HG02798 (cell line): ENCODE results near the gene AP3S2.
"Not testable (repeated sequence)": the region's sequence is repeated elsewhere in the genome, so short reads cannot be mapped to it uniquely, and the experiment has no call there.

ENCODE experiments used
- ATAC-seq: cut with Tn5 transposase; IDR thresholded peaks from one replicate; pipeline ENCODE4 v1.9.1; 2021; ENCODE audit warnings: mild to moderate bottlenecking; ENCODE audit not compliant: unreplicated experiment, poor library complexity

The AP3S2 gene

GRCh38 chr15:89803941-89804800 lies 89.6 kb downstream of the AP3S2 start:
- ATAC-seq, result no peak

GRCh38 chr15:89802986-89803824 lies 90.6 kb downstream of the AP3S2 start:
- no peak for ATAC-seq

GRCh38 chr15:89802231-89802928 lies 91.4 kb downstream of the AP3S2 start:
- ATAC-seq, result no peak

- ATAC-seq, result no peak
These were observed 92.2 kb downstream of the AP3S2 start for GRCh38 chr15:89801471-89802195.

- no peak for ATAC-seq
These were observed 93.8 kb downstream of the AP3S2 start for GRCh38 chr15:89799918-89800498.

- ATAC-seq, result no peak
These were observed 94.5 kb downstream of the AP3S2 start for GRCh38 chr15:89799011-89799911.

GRCh38 chr15:89797678-89798201 lies 96.1 kb downstream of the AP3S2 start:
- ATAC-seq, result no peak

GRCh38 chr15:89795996-89796395 lies 97.8 kb downstream of the AP3S2 start:
- no peak for ATAC-seq

- no peak for ATAC-seq
These were observed 99.1 kb downstream of the AP3S2 start for GRCh38 chr15:89794627-89795241.

GRCh38 chr15:89792106-89792805 lies 101.5 kb downstream of the AP3S2 start:
- ATAC-seq, result no peak

GRCh38 chr15:89790661-89791060 lies 103.1 kb downstream of the AP3S2 start:
- ATAC-seq, result no peak

GRCh38 chr15:89790206-89790605 lies 103.6 kb downstream of the AP3S2 start:
- ATAC-seq, result no peak

- ATAC-seq, result not testable (repeated sequence)
These were observed 105.2 kb downstream of the AP3S2 start for GRCh38 chr15:89788585-89788984.

GRCh38 chr15:89787944-89788343 lies 105.8 kb downstream of the AP3S2 start:
- no peak for ATAC-seq

GRCh38 chr15:89785774-89786140 lies 108.0 kb downstream of the AP3S2 start:
- ATAC-seq, result no peak

- no peak for ATAC-seq
These were observed 108.6 kb downstream of the AP3S2 start for GRCh38 chr15:89785064-89785773.

GRCh38 chr15:89784686-89784960 lies 109.2 kb downstream of the AP3S2 start:
- ATAC-seq, result no peak
